Upper lobe of right lung (tissue), 1 donor: Measurements from ENCODE around the gene GPSM1. TPM values are rescaled to one million over a fixed set of nuclear protein-coding genes. Genes with fewer than 3 reads are reported as not detected.
"Not testable (repeated sequence)": the region's sequence is repeated elsewhere in the genome, so short reads cannot be mapped to it uniquely, and the experiment has no call there.

Experiments used
- ATAC-seq: fragments of 200-7000 bp; cut with Tn5 transposase; one replicate; pipeline ENCODE4 v1.9.1; 2020; ENCODE audit warnings: mild to moderate bottlenecking, moderate library complexity
- DNase-seq: peaks from one replicate; pipeline ENCODE4 v3.0.0-alpha.2; 2020
- H3K27ac ChIP-seq: fragments of 200-600 bp; one replicate; pipeline ENCODE4 v1.8.0; 2022
- H3K27me3 ChIP-seq: fragments of 200-600 bp; one replicate; pipeline ENCODE4 v1.8.0; 2022; ENCODE audit warnings: mild to moderate bottlenecking
- H3K36me3 ChIP-seq: fragments of 200-600 bp; one replicate; pipeline ENCODE4 v1.8.0; 2022
- H3K4me1 ChIP-seq: fragments of 200-600 bp; one replicate; pipeline ENCODE4 v1.8.0; 2022
- H3K4me3 ChIP-seq: fragments of 200-600 bp; one replicate; pipeline ENCODE4 v1.8.0; 2022; ENCODE audit warnings: mild to moderate bottlenecking
- H3K9me3 ChIP-seq: fragments of 200-600 bp; one replicate; pipeline ENCODE4 v1.8.0; 2022
- intact Hi-C: fragments of 100-400 bp; cut with DNase I; formaldehyde crosslinking; loops from one replicate; pipeline ENCODE4 v1.11.0; 2022
- total RNA-seq: library from RNA; stranded (reverse); fragmentation: NEBNext Ultra II Directional; extraction: Animal tissue kit (Norgen Biotek cat#: 25700); gene quantifications from one replicate; pipeline ENCODE4 v1.2.1, GENCODE V29; 2021
- TF ChIP-seq, protein P1 (sequence below): fragments of 200-600 bp; IDR thresholded peaks from one replicate; pipeline ENCODE4 v1.8.0; 2022; ENCODE audit warnings: antibody characterized with exemption
- donor health status: DM: no; HTN: yes; CAD: no; lungs with severe emphysema.

Gene GPSM1
- total RNA-seq, 1 donor from 2014 or later = 27.3 TPM

DNA sequence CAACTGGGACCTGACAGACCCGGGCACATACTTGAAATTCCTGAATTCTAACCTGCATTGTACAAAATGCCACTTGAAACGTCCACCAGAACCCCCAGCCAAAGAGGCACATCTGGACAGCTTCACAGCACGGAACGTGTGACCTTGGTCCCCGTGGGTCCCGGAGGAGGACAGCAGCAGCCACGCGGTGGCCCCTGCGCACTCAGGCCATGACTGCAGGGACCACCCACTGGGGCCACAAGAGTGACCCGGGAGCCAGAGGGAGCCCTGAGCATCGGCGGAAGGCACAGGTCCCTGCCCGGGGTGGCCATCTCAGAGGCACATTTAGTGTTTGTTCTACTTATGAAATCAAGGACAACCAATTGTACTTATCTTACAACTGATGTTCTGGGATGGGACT is 74.7 kb downstream of the GPSM1 start:
- Histone ChIP-seq H3K4me3 (no peak overlapping the region), H3K9me3 (no peaks in the 10 kb centered on the region), H3K4me1 (peaks cover 18% of the 10 kb centered on the region), H3K27me3 (no peaks in the 10 kb centered on the region), H3K36me3 (peaks cover 41% of the 10 kb centered on the region), H3K27ac (no peak overlapping the region)
- TF ChIP-seq, protein P1, sequence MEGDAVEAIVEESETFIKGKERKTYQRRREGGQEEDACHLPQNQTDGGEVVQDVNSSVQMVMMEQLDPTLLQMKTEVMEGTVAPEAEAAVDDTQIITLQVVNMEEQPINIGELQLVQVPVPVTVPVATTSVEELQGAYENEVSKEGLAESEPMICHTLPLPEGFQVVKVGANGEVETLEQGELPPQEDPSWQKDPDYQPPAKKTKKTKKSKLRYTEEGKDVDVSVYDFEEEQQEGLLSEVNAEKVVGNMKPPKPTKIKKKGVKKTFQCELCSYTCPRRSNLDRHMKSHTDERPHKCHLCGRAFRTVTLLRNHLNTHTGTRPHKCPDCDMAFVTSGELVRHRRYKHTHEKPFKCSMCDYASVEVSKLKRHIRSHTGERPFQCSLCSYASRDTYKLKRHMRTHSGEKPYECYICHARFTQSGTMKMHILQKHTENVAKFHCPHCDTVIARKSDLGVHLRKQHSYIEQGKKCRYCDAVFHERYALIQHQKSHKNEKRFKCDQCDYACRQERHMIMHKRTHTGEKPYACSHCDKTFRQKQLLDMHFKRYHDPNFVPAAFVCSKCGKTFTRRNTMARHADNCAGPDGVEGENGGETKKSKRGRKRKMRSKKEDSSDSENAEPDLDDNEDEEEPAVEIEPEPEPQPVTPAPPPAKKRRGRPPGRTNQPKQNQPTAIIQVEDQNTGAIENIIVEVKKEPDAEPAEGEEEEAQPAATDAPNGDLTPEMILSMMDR = no peak
- ATAC-seq = no peak
- no peak for DNase-seq
- intact Hi-C loops = no loop called here

DNA sequence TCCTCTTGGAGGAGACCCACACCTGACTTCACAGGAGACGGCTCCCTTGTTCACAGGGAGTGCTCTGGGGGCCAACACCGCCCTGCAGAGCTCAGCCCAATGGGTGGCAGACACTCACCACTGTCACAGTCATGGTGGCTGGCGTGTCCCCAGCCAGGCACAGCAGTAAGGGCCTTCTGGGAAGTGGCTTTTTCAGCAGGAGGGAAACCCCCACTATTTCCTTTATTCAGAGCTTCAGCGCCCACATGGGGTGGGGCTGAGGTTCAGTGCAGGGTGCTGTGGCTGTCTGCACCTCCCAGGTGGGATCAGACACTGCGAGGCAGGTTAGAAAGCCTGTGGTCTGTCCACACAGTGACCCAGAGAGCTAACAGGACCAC is 76.2 kb downstream of the GPSM1 start:
- intact Hi-C loops = no loop called here
- Histone ChIP-seq H3K4me1 (peaks cover 15% of the 10 kb centered on the region), H3K36me3 (peaks cover 46% of the 10 kb centered on the region), H3K9me3 (no peaks in the 10 kb centered on the region), H3K27me3 (no peaks in the 10 kb centered on the region), H3K27ac (no peak overlapping the region), H3K4me3 (no peak overlapping the region)
- ATAC-seq (no peak), DNase-seq (no peak)
- TF ChIP-seq, protein P1 = no peak

DNA sequence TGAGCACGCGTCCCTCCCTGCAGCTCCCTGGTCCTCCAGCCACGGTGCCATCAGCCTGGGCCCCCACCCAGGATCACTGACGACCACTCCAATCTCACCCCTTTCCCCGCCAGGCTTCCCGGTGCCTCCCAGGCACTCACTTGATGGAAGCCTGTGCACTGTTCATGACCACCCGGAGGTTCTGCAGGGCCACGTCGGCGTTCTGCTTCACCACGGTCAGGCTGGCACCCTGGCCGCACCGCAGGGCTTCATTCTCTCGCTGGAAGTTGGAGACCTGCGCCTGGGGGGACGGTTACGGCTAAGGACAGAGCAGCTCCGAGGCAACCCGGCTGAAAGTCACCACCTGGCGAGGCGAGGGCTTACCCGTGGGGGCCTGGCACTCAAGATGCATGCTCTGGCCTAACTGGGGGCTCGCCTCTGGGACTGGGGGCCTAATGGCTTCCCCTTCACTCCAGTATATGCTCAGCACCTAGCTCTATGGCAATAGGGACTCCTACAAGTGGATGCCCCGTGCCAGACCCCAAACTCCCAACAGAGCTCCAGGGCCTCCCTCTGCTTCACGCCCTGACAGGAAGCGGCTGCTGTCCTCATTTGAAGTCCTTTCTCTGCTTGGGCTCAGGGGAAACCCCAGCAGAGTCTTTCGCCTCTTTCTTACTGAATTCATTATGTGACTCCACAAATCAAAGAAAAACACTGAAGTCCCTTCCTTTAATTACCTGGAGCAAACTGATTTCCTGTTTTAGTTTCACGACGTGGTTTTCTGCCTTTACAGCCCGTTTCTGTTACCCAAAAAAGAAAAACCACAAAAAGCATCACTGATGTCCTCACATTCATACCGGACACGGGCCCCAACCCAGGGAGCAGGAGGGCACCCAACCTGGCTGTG is 76.8 kb downstream of the GPSM1 start:
- no peak for DNase-seq
- H3K36me3 ChIP-seq = peaks cover 46% of the 10 kb centered on the region
- H3K27ac ChIP-seq = no peak overlapping the region
- peaks cover 13% of the 10 kb centered on the region for H3K4me1 ChIP-seq
- intact Hi-C loops = no loop called here
- TF ChIP-seq, protein P1 = no peak
- no peaks in the 10 kb centered on the region for H3K9me3 ChIP-seq
- no peaks in the 10 kb centered on the region for H3K27me3 ChIP-seq
- ATAC-seq = no peak
- no peak overlapping the region for H3K4me3 ChIP-seq

- peaks cover 16% of the 10 kb centered on the region for H3K4me1 ChIP-seq
- no peaks in the 10 kb centered on the region for H3K27me3 ChIP-seq
- H3K4me3 ChIP-seq = no peak overlapping the region
- ATAC-seq = no peak
- DNase-seq = no peak
- no peak overlapping the region for H3K27ac ChIP-seq
- TF ChIP-seq, protein P1 = no peak
- H3K9me3 ChIP-seq = no peaks in the 10 kb centered on the region
- intact Hi-C loops = no loop called here
- H3K36me3 ChIP-seq = peaks cover 46% of the 10 kb centered on the region
Observed at GRCh38 chr9:136404801-136405136, 77.4 kb downstream of the GPSM1 start.

DNA sequence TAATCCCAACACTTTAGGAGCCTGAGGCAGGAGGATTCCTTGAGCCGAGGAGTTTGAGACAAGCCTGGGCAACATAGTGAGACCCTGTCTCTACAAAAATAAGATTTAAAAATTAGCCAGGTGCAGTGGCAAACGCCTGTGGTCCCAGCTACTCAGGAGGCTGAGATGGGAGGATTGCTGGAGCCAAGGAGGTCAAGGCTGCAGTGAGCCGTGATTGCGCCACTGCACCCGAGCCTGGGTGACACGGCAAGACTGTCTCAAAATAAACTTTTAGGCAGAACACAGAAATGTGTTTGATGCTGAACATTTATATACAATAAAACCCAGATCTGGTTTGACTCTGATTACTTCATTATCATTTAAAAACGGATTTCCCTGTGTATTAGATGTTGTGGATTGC is 78.1 kb downstream of the GPSM1 start:
- TF ChIP-seq, protein P1 = no peak
- DNase-seq (no peak), ATAC-seq (no peak)
- Histone ChIP-seq H3K4me1 (peaks cover 13% of the 10 kb centered on the region), H3K27ac (no peak overlapping the region), H3K27me3 (no peaks in the 10 kb centered on the region), H3K4me3 (no peak overlapping the region), H3K36me3 (peaks cover 46% of the 10 kb centered on the region), H3K9me3 (no peaks in the 10 kb centered on the region)
- intact Hi-C loops = no loop called here

DNA sequence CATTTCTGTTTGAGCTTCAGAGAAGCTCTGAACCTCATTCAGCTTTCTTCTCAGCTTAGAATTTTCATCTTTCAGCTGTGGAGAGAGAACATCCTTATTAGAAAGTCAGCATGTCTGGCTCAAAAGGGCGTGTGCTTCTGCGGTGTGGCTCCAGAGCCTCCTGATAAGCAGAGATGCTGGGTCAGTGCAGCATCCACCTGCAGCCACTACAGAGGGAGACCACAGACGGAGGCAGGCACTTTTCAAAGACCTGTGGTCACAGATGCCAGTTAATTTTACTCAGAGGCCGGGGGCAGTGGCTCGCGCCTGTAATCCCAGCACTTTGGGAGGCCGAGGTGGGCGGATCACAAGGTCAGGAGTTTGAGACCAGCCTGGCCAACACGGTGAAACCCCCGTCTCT is 78.6 kb downstream of the GPSM1 start:
- DNase-seq, ATAC-seq, H3K27ac ChIP-seq, H3K9me3 ChIP-seq, intact Hi-C loops, H3K27me3 ChIP-seq, H3K4me3 ChIP-seq: not testable (repeated sequence)
- Histone ChIP-seq H3K36me3 (peaks cover 46% of the 10 kb centered on the region), H3K4me1 (peaks cover 11% of the 10 kb centered on the region)

DNA sequence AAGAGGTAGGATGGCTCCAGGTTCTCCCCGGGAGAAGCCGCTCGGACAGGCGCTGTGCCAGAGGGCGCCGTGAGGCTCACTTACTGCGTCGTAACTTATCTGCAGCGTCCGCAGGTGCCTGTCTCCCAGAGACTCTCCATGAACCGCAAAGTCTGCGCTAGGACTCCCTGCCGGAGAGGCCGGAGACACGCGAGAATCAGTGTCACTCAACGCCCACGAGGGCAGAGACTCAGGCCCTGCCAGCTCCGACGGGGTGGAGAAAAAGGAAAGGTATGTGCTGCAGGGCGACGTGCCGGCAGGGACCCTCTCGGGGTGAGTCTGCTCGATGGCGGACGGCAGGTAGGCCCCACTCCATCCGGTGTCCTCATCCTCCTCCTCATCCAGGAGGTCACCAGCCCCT is 79.7 kb downstream of the GPSM1 start:
- ATAC-seq, H3K27me3 ChIP-seq, intact Hi-C loops: not testable (repeated sequence)

More for the DNA sequence above, 79.7 kb downstream of the GPSM1 start:
- not testable (repeated sequence) for DNase-seq, H3K27ac ChIP-seq, H3K4me3 ChIP-seq, H3K9me3 ChIP-seq
- peaks cover 48% of the 10 kb centered on the region for H3K36me3 ChIP-seq
- H3K4me1 ChIP-seq = peaks cover 21% of the 10 kb centered on the region
